Tibial nerve (tissue), 4 donors: Measurements from ENCODE around the gene CTSO.

ENCODE experiments used
- EP300 ChIP-seq, 2 donors: sonication (generic); formaldehyde crosslinking; IDR thresholded peaks; one replicate each; pipeline ENCODE4 v1.6.1; 2017; ENCODE audit warnings: antibody characterized with exemption in 2 of 2, mild to moderate bottlenecking in 1 of 2
- TF ChIP-seq, protein P1 (sequence below), 5 experiments: fragments of 200-600 bp in 3 of 5; fragments of 450-650 bp in 2 of 5; sonication (generic) in 3 of 5; IDR thresholded peaks; one replicate each; pipeline ENCODE4 v1.5.1; 2016 to 2019; ENCODE audit warnings: antibody characterized with exemption in 5 of 5, mild to moderate bottlenecking in 3 of 5, moderate library complexity in 2 of 5

DNA sequence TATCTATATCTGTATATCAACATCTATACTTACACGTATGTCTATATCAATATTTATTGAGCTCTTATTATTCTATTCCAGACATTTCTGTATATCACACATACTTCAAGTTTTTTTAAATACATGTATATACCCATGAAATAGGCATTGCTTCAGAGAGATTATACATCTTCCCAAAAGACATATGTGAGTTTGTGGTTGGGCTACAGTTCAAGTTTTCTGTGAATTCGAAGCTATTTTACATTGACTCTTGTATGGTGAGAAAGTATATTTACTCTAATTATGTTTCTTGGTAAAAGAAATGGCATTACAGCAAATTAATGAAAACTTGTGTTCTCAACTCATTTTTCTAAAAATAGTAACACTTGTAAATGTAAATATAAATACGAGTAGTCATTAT lies 46.8 kb upstream of the CTSO start:
- TF ChIP-seq EP300 (IDR thresholded peaks at IDR 0.05), result no peak
- TF ChIP-seq, protein P1, sequence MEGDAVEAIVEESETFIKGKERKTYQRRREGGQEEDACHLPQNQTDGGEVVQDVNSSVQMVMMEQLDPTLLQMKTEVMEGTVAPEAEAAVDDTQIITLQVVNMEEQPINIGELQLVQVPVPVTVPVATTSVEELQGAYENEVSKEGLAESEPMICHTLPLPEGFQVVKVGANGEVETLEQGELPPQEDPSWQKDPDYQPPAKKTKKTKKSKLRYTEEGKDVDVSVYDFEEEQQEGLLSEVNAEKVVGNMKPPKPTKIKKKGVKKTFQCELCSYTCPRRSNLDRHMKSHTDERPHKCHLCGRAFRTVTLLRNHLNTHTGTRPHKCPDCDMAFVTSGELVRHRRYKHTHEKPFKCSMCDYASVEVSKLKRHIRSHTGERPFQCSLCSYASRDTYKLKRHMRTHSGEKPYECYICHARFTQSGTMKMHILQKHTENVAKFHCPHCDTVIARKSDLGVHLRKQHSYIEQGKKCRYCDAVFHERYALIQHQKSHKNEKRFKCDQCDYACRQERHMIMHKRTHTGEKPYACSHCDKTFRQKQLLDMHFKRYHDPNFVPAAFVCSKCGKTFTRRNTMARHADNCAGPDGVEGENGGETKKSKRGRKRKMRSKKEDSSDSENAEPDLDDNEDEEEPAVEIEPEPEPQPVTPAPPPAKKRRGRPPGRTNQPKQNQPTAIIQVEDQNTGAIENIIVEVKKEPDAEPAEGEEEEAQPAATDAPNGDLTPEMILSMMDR (IDR thresholded peaks at IDR 0.05), result no peak
